GM10266 (cell line): ENCODE data around the gene HMG20A.

Source experiments
- DNase-seq: peaks from one replicate; pipeline ENCODE4 v3.0.0; 2012; ENCODE audit errors: extremely low spot score
- TF ChIP-seq, protein P1 (sequence below): IDR thresholded peaks from 2 replicates; pipeline ENCODE4 v1.5.1; 2012; ENCODE audit warnings: mild to moderate bottlenecking, low read depth; ENCODE audit not compliant: control insufficient read depth, insufficient read depth; ENCODE audit errors: missing control alignments

HMG20A gene

DNA sequence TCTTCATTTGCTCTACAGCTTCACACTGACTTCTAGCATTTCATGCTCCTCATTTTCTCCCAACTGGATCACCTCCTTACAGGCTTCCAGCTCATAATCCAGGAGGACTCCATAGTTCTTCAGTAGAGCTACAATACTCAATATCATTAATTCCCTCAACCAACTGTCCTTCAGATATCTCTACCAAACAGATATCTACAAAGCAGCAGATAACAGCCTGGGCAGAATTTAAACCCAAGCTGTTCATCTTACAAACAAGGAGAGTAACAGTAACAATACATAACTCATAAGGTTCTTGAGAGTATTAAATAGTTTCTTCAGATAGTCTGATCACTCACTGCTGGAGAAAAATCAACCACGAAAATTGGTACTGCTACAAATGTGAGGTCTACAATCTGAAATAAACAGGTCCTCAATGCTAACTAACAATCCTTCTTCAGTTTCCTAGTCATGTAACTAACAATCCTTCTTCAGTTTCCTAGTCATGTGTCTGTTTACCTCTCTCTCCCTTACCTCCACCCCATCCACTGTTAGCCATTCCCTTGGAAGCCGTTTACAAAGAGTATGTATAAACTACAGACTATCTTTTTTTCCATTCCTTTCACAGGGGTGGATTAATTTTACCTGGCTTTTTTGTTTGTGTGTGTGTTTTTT is 5.8 kb upstream of the HMG20A start:
- TF ChIP-seq, protein P1, sequence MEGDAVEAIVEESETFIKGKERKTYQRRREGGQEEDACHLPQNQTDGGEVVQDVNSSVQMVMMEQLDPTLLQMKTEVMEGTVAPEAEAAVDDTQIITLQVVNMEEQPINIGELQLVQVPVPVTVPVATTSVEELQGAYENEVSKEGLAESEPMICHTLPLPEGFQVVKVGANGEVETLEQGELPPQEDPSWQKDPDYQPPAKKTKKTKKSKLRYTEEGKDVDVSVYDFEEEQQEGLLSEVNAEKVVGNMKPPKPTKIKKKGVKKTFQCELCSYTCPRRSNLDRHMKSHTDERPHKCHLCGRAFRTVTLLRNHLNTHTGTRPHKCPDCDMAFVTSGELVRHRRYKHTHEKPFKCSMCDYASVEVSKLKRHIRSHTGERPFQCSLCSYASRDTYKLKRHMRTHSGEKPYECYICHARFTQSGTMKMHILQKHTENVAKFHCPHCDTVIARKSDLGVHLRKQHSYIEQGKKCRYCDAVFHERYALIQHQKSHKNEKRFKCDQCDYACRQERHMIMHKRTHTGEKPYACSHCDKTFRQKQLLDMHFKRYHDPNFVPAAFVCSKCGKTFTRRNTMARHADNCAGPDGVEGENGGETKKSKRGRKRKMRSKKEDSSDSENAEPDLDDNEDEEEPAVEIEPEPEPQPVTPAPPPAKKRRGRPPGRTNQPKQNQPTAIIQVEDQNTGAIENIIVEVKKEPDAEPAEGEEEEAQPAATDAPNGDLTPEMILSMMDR = no peak
- no peak for DNase-seq

GRCh38 chr15:77415450-77416147 is 5.1 kb upstream of the HMG20A start:
- DNase-seq = no peak
- TF ChIP-seq, protein P1 = no peak

DNA sequence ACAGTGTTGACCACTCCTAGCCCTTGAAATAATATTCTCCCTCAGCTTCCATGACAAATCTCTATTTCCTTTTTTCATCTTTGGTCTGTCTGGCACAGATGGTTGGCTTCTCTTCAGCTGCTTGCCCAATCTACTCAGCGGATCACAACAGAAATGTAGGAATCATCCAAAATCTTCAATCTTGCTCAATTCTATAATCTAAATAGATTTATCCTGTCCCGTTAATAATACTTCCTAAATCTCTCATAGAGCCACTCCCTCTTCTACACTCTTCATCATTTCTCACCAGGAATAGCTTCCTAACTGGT is 4.6 kb upstream of the HMG20A start:
- TF ChIP-seq, protein P1 = no peak
- no peak for DNase-seq

DNA sequence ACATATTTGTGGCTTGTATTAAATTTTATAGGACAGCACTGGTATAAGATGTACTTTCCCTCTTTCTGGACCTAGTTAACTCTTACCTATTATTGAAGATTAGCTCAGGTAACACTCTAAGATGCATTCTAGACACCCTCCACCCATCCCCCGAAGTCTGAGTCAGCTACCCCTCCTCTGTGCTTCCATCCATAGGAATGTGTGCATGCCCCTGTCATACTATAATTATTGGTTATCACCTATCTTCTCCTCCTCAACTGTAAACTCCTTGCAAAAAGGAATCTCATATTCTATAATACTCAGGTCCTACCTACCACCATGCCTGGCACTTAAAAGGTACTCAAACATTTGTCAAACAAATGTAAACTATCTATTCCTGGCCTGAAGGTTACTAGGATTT is 3.7 kb upstream of the HMG20A start:
- TF ChIP-seq, protein P1 = no peak
- no peak for DNase-seq

DNA sequence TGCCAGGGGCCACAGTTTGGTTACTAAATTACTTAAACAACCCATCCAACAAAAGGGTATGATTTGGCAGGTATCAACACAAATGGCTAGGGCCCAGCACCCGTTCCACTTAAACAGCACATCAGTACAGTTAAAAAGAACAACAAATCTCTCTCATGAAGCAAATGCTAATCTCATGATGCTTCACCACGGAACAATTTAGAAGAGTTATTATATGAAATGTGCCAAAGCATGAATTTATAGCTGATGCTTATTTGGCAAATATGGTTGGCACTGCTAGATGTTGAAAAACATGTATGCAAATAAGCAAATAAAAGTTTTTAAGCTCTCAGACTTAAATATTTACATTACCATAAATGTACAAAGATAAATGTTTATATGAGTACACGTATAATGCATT is 3.1 kb upstream of the HMG20A start:
- no peak for DNase-seq
- TF ChIP-seq, protein P1 = no peak

DNA sequence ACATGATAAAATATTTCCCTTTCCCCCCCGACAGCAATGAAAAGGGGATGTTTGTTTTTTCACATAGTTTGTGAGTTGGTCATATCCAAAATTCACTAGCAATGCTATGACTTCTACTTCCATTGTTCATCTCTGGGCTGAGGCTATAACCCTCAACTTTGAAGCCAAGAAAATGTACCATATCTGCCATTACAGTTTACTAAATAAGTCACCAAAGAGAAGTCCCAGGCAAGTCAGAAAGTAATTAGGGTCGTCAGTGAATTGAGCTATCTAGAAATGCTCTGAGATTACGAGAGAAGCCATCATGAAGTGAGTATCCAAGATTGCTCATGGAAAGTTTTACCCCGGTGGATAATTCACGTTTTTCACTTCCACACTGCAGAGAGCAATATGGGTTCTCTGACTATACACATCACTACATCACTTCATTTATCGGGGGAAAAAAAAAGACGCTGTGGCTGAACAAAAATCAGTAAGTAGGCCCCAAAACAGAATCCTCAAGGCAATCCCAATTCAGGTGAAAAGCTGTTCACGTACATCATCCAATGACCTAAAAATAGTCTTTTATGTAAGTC is 2.2 kb upstream of the HMG20A start:
- DNase-seq = no peak
- TF ChIP-seq, protein P1 = no peak
